Tibial artery (tissue), 4 donors: ENCODE data around the gene MYOZ3.

Experiments used
- DNase-seq, 2 donors: peaks; one replicate each; pipeline ENCODE4 v3.0.0-alpha.2; 2019
- H3K27ac ChIP-seq, 2 donors: fragments of 200-600 bp; sonication (generic) in 1 of 2; 1 replicate in 1 of 2; 2 replicates in 1 of 2; pipeline ENCODE4 v1.5.1; 2018 to 2019; ENCODE audit warnings: mild to moderate bottlenecking in 1 of 2
- H3K27me3 ChIP-seq, 2 donors: fragments of 200-600 bp; sonication (generic) in 1 of 2; one replicate each; pipeline versions ENCODE4 v1.5.1 to v1.6.0; 2016 to 2019
- H3K36me3 ChIP-seq, 3 donors: fragments of 200-600 bp; sonication (generic) in 2 of 3; one replicate each; pipeline ENCODE4 v1.5.1; 2016 to 2019; ENCODE audit warnings: mild to moderate bottlenecking in 2 of 3
- H3K4me1 ChIP-seq, 4 donors: fragments of 200-600 bp; sonication (generic) in 2 of 4; 1 replicate in 3 of 4; 2 replicates in 1 of 4; pipeline ENCODE4 v1.5.1; 2016 to 2019
- H3K4me3 ChIP-seq, 2 donors: fragments of 200-600 bp; sonication (generic) in 1 of 2; 1 replicate in 1 of 2; 2 replicates in 1 of 2; pipeline ENCODE4 v1.5.1; 2018 to 2019; ENCODE audit warnings: mild to moderate bottlenecking in 2 of 2
- H3K9me3 ChIP-seq, 3 donors: fragments of 200-600 bp; sonication (generic) in 1 of 3; one replicate each; pipeline ENCODE4 v1.5.1; 2016 to 2019
- intact Hi-C: fragments of 100-400 bp; cut with DNase I; formaldehyde crosslinking; loops from one replicate; pipeline ENCODE4 v1.15.0; 2023; ENCODE audit warnings: low total_unique reads
- TF ChIP-seq, protein P1 (sequence below), 2 experiments: fragments of 200-600 bp in 1 of 2; fragments of 450-650 bp in 1 of 2; IDR thresholded peaks; one replicate each; pipeline ENCODE4 v1.5.1; 2017 to 2019; ENCODE audit warnings: antibody characterized with exemption in 2 of 2, mild to moderate bottlenecking in 1 of 2, moderate library complexity in 1 of 2

MYOZ3 gene

DNA sequence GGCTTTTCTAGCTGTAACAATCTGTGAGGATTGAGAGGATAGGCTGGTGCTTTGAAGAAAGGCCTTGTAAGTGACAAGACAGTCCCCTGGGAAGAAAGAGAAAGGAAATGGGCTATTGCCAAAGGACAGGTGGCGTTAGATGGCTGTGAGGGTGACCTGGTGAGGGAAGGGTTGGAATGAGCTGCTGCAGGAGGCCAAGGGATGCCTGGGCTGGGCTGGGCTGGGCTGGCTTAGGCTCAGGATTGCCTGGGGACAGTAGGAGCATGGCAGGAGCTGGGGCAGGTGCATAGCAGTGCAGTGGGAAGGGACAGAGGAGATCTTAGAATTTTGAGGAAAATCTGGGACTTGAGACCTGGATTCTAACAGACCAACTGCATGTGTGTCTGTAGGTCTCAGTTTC is 9.7 kb upstream of the MYOZ3 start:
- intact Hi-C loops = loop anchor here (10.0 kb wide), 1 partner anchor 197 kb away; no protein-coding TSS in a partner anchor
- H3K36me3 ChIP-seq = peaks cover 22 to 36% (median 34%) of the 10 kb centered on the region in 3 donors
- no peaks in the 10 kb centered on the region for H3K9me3 ChIP-seq
- peak overlapping the region; percentile 77 to 86 for H3K27ac ChIP-seq
- H3K4me3 ChIP-seq = no peak overlapping the region
- TF ChIP-seq, protein P1, sequence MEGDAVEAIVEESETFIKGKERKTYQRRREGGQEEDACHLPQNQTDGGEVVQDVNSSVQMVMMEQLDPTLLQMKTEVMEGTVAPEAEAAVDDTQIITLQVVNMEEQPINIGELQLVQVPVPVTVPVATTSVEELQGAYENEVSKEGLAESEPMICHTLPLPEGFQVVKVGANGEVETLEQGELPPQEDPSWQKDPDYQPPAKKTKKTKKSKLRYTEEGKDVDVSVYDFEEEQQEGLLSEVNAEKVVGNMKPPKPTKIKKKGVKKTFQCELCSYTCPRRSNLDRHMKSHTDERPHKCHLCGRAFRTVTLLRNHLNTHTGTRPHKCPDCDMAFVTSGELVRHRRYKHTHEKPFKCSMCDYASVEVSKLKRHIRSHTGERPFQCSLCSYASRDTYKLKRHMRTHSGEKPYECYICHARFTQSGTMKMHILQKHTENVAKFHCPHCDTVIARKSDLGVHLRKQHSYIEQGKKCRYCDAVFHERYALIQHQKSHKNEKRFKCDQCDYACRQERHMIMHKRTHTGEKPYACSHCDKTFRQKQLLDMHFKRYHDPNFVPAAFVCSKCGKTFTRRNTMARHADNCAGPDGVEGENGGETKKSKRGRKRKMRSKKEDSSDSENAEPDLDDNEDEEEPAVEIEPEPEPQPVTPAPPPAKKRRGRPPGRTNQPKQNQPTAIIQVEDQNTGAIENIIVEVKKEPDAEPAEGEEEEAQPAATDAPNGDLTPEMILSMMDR (IDR thresholded peaks at IDR 0.05) = no peak
- H3K27me3 ChIP-seq = no peaks in the 10 kb centered on the region
- DNase-seq = no peak
- peaks cover 0 to 88% (median 70%) of the 10 kb centered on the region in 4 donors for H3K4me1 ChIP-seq

DNA sequence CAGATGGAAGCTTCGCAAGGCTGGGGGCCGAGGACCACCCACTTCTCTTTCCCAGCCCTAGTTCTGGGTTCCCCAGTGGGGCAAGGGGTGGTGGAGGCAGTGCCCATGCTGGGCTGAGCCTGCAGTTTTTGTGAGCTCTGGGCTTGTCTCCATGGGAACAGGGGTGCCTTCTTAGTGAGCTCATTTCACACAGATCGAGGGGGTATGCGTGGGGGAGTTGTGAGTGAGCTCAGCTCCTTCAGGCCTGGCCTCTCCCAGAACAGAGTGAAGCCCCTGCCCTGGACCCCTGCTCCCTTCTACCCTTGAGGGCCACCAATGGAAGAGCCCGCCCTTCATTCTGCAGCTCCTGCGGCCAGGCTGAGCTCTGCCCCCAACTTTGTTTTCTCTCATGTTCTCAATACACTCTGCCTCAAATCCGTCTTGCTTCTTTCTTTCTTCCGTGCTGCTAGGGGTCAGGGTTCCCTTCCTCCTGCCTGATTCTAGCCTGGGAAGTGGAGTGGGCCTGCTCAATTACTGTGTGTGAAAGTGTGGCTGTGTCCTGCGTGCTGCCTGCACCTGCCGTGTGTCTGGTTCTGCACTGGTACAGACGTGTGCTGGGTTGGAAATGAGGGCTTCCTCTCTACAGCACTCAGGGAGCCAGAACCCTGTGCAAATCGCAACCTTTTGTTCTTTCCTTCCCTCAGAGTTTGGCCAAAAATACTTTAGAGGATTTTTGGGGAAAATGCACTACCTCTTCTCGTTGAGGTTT is 9.0 kb upstream of the MYOZ3 start:
- peaks cover 22 to 36% (median 34%) of the 10 kb centered on the region in 3 donors for H3K36me3 ChIP-seq
- no peaks in the 10 kb centered on the region for H3K27me3 ChIP-seq
- intact Hi-C loops = loop anchor here (10.0 kb wide), 1 partner anchor 197 kb away; no protein-coding TSS in a partner anchor
- H3K9me3 ChIP-seq = no peaks in the 10 kb centered on the region
- no peak for DNase-seq
- H3K4me1 ChIP-seq = peaks cover 0 to 86% (median 75%) of the 10 kb centered on the region in 4 donors
- H3K4me3 ChIP-seq = no peak overlapping the region
- TF ChIP-seq, protein P1 (IDR thresholded peaks at IDR 0.05) = no peak
- H3K27ac ChIP-seq = peak overlapping the region; percentile 77 to 86

DNA sequence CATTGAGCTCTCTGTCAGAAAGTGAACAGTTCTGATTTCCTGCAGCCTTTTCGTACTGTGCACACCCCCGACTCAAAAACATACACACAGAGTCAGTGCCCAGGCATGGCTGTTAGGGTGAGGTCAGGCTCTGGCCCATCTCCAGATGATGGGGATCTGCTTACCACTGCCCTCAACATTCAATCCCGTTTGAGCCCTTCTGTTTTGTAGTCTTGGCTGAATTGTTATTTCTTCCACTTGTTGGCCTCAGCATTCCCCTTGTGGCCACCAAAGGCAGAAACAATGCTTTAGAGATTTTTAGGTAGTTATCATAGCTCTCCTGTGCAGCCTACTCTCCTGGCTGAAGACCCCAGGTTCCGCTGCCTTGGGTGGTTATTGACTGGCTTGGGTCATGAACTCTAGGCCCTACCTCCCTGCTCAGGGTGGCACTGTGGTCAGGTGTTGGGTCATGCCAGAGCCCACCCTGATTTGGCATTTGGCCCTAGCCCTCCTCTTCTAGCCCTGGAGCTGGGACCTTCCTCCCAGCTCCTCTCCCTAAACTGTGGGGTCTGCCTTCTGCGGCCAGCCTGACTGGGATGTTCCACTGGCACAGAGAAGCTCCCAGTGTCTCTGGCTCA is 7.8 kb upstream of the MYOZ3 start:
- intact Hi-C loops = loop anchor here (10.0 kb wide), 1 partner anchor 198 kb away; no protein-coding TSS in a partner anchor
- DNase-seq = no peak
- H3K36me3 ChIP-seq = peaks cover 20 to 32% (median 31%) of the 10 kb centered on the region in 3 donors

DNA sequence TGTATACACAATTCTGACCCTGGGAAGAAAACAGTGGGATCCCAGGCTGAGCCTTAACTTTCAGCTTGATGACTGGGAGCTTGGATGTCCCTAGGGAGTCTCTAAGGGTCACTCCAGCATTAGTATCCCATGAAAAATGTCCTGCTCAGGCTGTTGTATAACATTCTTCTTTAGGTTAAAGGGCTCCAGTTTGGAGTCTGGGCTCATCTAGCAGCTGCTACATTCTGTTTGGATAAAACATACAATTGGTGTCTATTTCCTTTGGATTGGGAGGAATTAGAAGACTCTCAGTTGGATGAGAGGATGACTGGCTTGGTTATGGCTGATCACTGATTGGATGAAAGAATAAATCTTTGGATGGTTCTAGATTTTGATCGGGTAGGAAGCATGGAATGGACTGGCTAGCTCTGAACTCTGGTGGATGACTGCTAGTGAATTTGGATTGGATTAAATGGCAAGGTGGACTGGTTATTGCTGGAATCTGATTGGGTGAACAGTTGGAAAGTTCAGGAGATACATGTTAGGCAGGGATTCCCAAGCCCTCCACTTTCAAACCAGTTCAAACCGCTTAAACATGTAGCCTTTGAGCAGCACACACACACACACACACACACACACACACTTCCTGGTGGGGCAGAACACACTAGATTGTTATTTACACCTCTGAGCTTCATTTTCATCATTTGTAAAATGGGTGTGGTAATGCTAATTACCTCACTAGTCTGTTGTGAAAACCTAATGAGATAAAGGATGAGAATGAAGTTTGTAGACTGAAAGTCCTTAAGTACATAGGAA is 7.1 kb upstream of the MYOZ3 start:
- peaks cover 13 to 25% (median 24%) of the 10 kb centered on the region in 3 donors for H3K36me3 ChIP-seq
- H3K27ac ChIP-seq = peak overlapping the region; percentile 77 to 86
- intact Hi-C loops = loop anchor here (10.0 kb wide), 1 partner anchor 199 kb away; no protein-coding TSS in a partner anchor
- no peak overlapping the region for H3K4me3 ChIP-seq
- DNase-seq = no peak
- H3K27me3 ChIP-seq = no peaks in the 10 kb centered on the region
- TF ChIP-seq, protein P1 (IDR thresholded peaks at IDR 0.05) = no peak
- H3K4me1 ChIP-seq = peaks cover 0 to 81% (median 67%) of the 10 kb centered on the region in 4 donors
- no peaks in the 10 kb centered on the region for H3K9me3 ChIP-seq

More for the DNA sequence above, 7.8 kb upstream of the MYOZ3 start:
- TF ChIP-seq, protein P1 (IDR thresholded peaks at IDR 0.05) = no peak
- Histone ChIP-seq H3K4me1 (peaks cover 0 to 86% (median 73%) of the 10 kb centered on the region in 4 donors), H3K4me3 (no peak overlapping the region), H3K27ac (peak overlapping the region; percentile 77 to 86), H3K27me3 (no peaks in the 10 kb centered on the region), H3K9me3 (no peaks in the 10 kb centered on the region)

DNA sequence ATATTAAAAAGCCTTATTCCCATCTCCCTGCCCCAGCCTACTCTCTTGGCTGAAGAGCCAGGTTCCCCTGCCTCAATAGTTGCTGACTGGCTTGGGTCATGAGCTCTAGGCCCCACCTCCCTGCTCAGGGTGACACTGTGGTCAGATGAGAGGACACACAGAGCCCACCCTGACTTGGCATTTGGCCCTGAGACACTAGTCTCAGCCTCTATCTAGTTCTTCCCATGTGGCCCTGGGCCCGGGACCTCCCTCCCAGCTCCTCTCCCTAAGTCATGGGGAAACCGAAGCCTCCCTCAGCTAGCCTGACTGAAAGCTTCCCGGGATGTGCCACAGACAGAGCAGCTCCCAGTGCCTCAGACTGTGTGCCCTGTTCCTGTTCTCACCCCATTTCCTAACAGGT is 5.8 kb upstream of the MYOZ3 start:
- intact Hi-C loops = loop anchor here (10.0 kb wide), 1 partner anchor 200 kb away; no protein-coding TSS in a partner anchor
- Histone ChIP-seq H3K27me3 (no peaks in the 10 kb centered on the region), H3K9me3 (no peaks in the 10 kb centered on the region), H3K4me3 (no peak overlapping the region), H3K36me3 (peaks cover 0 to 13% (median 12%) of the 10 kb centered on the region in 3 donors), H3K4me1 (peaks cover 0 to 74% (median 56%) of the 10 kb centered on the region in 4 donors), H3K27ac (peak overlapping the region; percentile 81)
- DNase-seq = no peak
- TF ChIP-seq, protein P1 (IDR thresholded peaks at IDR 0.05) = no peak
